Ishikawa (cell line): ENCODE data around the gene NSUN6.
A peak's percentile ranks its signal among the peaks of the same experiment; 100 is the strongest.

Experiments used
- CEBPB ChIP-seq: IDR thresholded peaks from 2 replicates; pipeline ENCODE4 v1.6.1; 2012
- CREB1 ChIP-seq: IDR thresholded peaks from 2 replicates; pipeline ENCODE4 v1.6.1; 2012; ENCODE audit warnings: low read depth
- EGR1 ChIP-seq: IDR thresholded peaks from 2 replicates; pipeline ENCODE4 v1.6.1; 2012
- EP300 ChIP-seq: IDR thresholded peaks from 2 replicates; pipeline ENCODE4 v1.6.1; 2012; ENCODE audit warnings: borderline replicate concordance
- FOXM1 ChIP-seq: IDR thresholded peaks from 2 replicates; pipeline ENCODE4 v1.6.1; 2012; ENCODE audit warnings: low read depth, borderline replicate concordance
- NFIC ChIP-seq: IDR thresholded peaks from 2 replicates; pipeline ENCODE4 v1.6.1; 2012
- RAD21 ChIP-seq: IDR thresholded peaks from 2 replicates; pipeline ENCODE4 v1.6.1; 2012; ENCODE audit warnings: low read depth
- TAF1 ChIP-seq: IDR thresholded peaks from 2 replicates; pipeline ENCODE4 v1.6.1; 2012; ENCODE audit warnings: low read depth, mild to moderate bottlenecking
- TCF12 ChIP-seq: IDR thresholded peaks from 2 replicates; pipeline ENCODE4 v1.6.1; 2012; ENCODE audit warnings: low read depth
- TEAD4 ChIP-seq: IDR thresholded peaks from 2 replicates; pipeline ENCODE4 v1.6.1; 2012
- YY1 ChIP-seq: IDR thresholded peaks from 2 replicates; pipeline ENCODE4 v1.6.1; 2012; ENCODE audit warnings: low read depth
- ZBTB7A ChIP-seq: IDR thresholded peaks from 2 replicates; pipeline ENCODE4 v1.6.1; 2012; ENCODE audit warnings: low read depth
- TF ChIP-seq, protein P1 (sequence below): IDR thresholded peaks from 2 replicates; pipeline ENCODE4 v1.6.1; 2012
- TF ChIP-seq, protein P2 (sequence below): IDR thresholded peaks from 2 replicates; pipeline ENCODE4 v1.6.1; 2012
- TF ChIP-seq, protein P3 (sequence below): IDR thresholded peaks from 2 replicates; pipeline ENCODE4 v1.6.1; 2012; ENCODE audit warnings: low read depth, mild to moderate bottlenecking

The NSUN6 gene

DNA sequence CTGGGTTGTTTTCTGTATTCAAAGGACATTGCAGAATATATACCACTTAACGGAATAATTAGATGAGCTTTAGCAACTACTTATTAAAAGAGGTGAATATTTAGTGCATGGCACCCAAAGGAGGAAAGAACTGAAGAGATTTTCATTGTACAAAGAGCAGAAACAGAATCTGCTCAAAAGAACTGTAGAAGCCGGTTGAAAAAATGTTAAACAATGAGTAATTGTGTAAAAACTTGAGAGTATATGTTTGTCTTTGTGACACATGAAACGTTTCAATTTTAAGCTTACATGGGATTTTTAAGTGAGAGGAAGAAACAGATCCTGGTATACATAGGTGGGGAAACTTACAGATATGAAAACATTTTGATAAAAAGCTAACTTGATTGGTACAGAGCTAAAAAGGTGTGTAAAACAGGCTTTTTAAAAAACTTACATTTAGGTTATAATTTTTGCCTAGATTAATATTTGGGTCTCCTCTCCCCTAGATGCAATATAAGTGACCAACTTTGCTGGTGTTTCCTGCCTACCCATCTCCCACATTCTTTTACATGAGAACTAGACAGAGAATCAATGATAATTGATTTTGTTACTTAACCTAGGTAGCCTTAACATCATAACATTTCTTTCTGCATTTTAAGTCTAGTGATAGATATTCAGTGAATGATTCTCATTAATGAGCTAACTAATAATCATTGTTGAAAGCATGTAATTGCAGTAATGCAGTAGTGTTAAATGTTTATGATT lies 14.6 kb upstream of the NSUN6 start:
- TF ChIP-seq RAD21: no peak
- no peak for TF ChIP-seq CEBPB
- TF ChIP-seq ZBTB7A: no peak

DNA sequence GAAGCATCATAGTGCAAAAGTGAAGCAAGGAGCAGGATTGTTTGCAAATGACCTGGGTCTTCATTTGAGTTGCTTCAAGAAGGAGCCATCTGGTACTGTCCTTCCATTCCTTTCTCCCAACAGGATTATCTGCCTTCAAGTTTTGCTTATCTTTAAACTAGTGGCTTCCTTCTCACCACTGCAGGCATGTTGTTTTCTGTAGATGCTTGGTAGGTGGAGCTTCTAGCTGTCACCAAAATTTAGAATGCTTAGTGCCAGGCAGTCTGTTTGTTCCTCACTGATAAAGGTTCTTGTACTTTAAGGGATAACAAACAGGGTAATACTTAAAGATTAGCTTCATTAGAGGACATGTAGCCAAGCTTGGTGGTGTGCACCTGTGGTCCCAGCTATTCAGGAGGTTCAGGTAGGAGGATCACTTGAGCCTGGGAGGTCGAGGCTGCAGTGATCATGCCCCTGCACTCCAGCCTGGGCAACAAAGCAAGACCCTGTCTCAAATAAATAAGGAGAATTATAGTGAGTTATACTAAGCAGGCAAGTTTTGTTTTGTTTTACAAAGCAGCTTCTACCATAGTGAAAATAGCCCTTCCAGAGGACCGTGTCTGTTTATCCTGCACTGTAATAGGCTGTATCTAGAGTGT lies 13.6 kb upstream of the NSUN6 start:
- no peak for TF ChIP-seq ZBTB7A
- TF ChIP-seq EP300: no peak
- TF ChIP-seq CEBPB: no peak
- no peak for TF ChIP-seq TAF1
- TF ChIP-seq, protein P1, sequence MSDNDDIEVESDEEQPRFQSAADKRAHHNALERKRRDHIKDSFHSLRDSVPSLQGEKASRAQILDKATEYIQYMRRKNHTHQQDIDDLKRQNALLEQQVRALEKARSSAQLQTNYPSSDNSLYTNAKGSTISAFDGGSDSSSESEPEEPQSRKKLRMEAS: no peak
- TF ChIP-seq, protein P2, sequence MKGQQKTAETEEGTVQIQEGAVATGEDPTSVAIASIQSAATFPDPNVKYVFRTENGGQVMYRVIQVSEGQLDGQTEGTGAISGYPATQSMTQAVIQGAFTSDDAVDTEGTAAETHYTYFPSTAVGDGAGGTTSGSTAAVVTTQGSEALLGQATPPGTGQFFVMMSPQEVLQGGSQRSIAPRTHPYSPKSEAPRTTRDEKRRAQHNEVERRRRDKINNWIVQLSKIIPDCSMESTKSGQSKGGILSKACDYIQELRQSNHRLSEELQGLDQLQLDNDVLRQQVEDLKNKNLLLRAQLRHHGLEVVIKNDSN: no peak
- TF ChIP-seq FOXM1: no peak
- no peak for TF ChIP-seq CREB1
- no peak for TF ChIP-seq NFIC
- TF ChIP-seq RAD21: no peak
- TF ChIP-seq TEAD4: no peak

DNA sequence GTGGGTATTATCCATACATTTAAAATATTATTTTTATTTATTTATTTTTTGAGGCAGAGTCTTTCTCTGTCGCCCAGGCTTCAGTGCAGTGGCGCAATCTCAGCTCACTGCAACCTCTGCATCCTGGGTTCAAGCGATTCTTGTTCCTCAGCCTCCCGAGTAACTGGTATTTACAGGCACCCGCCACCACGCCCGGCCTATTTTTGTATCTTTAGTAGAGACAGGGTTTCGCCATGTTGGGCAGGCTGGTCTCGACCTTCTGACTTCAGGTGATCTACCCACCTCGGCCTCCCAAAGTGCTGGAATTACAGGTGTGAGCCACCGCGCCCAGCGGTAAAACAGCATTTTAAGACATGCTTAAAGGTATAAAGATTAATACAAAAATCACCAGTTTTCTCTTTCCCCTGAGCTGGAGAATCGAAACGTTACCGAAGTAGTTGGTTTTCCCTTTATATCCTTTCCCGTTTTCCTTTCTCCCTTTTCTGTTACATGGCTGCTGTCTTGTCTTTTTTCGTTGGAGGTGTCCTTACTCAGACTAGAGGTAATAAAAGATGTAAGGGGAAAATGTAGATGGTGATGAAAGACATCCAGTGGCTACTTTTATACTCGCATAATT lies 9.5 kb upstream of the NSUN6 start:
- TF ChIP-seq TEAD4 (no peak), EP300 (no peak), CEBPB (no peak), NFIC (no peak), CREB1 (no peak), EGR1 (no peak), FOXM1 (no peak), TCF12 (no peak), RAD21 (no peak), ZBTB7A (no peak), TAF1 (no peak)
- TF ChIP-seq, protein P3, sequence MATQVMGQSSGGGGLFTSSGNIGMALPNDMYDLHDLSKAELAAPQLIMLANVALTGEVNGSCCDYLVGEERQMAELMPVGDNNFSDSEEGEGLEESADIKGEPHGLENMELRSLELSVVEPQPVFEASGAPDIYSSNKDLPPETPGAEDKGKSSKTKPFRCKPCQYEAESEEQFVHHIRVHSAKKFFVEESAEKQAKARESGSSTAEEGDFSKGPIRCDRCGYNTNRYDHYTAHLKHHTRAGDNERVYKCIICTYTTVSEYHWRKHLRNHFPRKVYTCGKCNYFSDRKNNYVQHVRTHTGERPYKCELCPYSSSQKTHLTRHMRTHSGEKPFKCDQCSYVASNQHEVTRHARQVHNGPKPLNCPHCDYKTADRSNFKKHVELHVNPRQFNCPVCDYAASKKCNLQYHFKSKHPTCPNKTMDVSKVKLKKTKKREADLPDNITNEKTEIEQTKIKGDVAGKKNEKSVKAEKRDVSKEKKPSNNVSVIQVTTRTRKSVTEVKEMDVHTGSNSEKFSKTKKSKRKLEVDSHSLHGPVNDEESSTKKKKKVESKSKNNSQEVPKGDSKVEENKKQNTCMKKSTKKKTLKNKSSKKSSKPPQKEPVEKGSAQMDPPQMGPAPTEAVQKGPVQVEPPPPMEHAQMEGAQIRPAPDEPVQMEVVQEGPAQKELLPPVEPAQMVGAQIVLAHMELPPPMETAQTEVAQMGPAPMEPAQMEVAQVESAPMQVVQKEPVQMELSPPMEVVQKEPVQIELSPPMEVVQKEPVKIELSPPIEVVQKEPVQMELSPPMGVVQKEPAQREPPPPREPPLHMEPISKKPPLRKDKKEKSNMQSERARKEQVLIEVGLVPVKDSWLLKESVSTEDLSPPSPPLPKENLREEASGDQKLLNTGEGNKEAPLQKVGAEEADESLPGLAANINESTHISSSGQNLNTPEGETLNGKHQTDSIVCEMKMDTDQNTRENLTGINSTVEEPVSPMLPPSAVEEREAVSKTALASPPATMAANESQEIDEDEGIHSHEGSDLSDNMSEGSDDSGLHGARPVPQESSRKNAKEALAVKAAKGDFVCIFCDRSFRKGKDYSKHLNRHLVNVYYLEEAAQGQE: no peak
- TF ChIP-seq, protein P2: no peak
- TF ChIP-seq, protein P1: no peak

DNA sequence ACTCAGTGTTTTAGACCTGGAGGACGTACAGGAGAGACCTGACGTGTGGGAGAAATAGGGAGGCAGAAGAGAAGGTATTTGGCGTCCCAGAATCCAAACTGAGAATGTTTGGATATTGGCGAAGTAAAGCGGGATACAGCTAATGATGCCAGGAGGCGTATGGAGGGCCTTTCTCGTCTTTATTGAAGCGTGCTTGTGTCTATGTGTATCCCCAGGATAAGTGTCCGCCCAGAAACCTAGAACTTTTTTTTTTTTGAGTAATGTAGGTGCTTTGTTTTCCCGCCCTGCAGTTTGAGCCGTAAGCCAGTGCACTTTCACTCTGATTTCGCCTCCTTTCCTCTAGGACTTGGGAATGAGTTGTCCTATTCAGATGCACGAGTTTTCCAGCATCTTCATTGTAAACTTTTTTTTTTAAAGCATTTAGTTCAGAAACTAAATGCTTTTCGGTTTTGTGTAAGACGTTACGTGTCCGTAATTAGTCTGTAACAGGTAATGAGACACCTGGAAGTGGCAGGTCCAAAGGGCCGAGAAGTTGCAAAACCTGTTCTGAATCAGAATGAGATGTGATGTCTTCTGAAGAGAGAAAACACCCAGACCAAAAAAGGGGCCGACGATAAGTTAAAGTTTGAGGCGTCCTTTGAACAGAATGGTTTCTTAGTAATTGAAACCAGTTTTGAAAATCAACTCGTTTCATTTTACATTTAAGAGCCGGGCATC lies 8.6 kb upstream of the NSUN6 start:
- TF ChIP-seq RAD21 (no peak), TCF12 (0 out of 2 replicates have a peak, but pooled peaks have one; percentile 9)

DNA sequence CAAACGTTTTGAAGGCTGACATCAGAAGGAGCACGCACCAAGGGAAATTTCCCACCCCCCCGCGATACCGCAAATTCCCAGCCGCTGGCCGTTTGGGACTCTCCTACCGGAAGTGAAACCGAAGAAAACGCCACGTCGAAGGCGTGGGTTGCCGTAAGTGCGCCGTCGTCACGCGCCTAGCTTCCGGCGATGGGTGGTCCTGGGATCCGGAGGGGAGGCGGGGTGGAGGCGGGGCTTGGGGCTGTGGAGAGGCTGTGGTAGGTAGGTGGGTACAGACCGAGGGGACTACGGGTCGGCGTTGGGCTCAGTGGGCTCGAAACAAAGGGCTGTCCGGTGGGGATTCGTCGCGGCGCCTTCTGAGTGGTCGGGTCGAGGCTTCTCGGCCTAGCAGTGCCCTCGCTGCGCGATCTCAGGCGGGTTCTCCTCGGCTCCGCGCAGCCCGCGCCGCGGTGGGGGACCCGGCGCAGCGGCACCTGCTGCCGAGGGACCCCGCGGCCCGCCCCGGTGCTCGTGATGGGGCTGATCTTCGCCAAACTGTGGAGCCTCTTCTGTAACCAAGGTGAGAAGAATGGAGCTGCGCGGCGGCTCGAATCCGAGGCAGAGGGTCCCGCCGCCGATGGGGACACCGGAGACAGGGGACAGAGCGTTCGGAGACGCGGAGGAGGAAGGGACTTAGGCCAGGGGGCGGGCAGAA lies 7.9 kb upstream of the NSUN6 start, which contains the start of gene ARL5B:
ARL5B (plus strand) TSS at position 307 of the 694 bp plus-strand sequence; CDS start at position 514, 207 bp downstream.
- TF ChIP-seq FOXM1: no peak
- peak; percentile 71; the same call in 1 of the 2 replicates for TF ChIP-seq CREB1
- no peak for TF ChIP-seq YY1
- TF ChIP-seq, protein P1: peak; percentile 69
- TF ChIP-seq TAF1: peak; percentile 73
- no peak for TF ChIP-seq RAD21
- TF ChIP-seq EGR1: 0 out of 2 replicates have a peak, but pooled peaks have one; percentile 40
- peak; percentile 12; the same call in 1 of the 2 replicates for TF ChIP-seq TCF12
